Smooth muscle cell (in vitro differentiated cells): ENCODE results near the gene STYK1. TPM values are rescaled to one million over a fixed set of nuclear protein-coding genes. Genes with fewer than 3 reads are reported as not detected.
"Not testable (repeated sequence)": the region's sequence is repeated elsewhere in the genome, so short reads cannot be mapped to it uniquely, and the experiment has no call there.

Source experiments
- DNase-seq: peaks from one replicate; lab custom pipeline; 2025; ENCODE audit not compliant: unreplicated experiment; lab: John Stamatoyannopoulos, UW
- H2AFZ ChIP-seq: fragments of 200-600 bp; sonication (generic); 2 replicates; pipeline ENCODE4 v1.6.0; 2016; ENCODE audit warnings: antibody characterized with exemption, low read depth, mild to moderate bottlenecking
- H3F3A ChIP-seq: fragments of 200-600 bp; sonication (generic); 2 replicates; pipeline ENCODE4 v1.6.0; 2017; ENCODE audit warnings: antibody characterized with exemption, low read depth
- H3K27ac ChIP-seq: fragments of 200-600 bp; sonication (generic); 2 replicates; pipeline ENCODE4 v1.5.1; 2016; ENCODE audit warnings: low read depth, mild to moderate bottlenecking
- H3K27me3 ChIP-seq: fragments of 200-600 bp; sonication (generic); 2 replicates; pipeline ENCODE4 v1.6.1; 2016; ENCODE audit warnings: low read depth, mild to moderate bottlenecking
- H3K36me3 ChIP-seq: fragments of 200-600 bp; sonication (generic); 2 replicates; pipeline ENCODE4 v1.5.1; 2016; ENCODE audit warnings: low read depth
- H3K4me1 ChIP-seq: fragments of 200-600 bp; sonication (generic); 2 replicates; pipeline ENCODE4 v1.5.1; 2016; ENCODE audit warnings: low read depth
- H3K4me2 ChIP-seq: fragments of 200-600 bp; sonication (generic); 2 replicates; pipeline ENCODE4 v1.6.0; 2016; ENCODE audit warnings: mild to moderate bottlenecking
- H3K4me3 ChIP-seq: fragments of 200-600 bp; sonication (generic); 2 replicates; pipeline ENCODE4 v1.5.1; 2016; ENCODE audit warnings: mild to moderate bottlenecking
- H3K79me2 ChIP-seq: fragments of 200-600 bp; sonication (generic); 2 replicates; pipeline ENCODE4 v1.6.0; 2016; ENCODE audit warnings: low read depth, mild to moderate bottlenecking
- H3K9ac ChIP-seq: fragments of 200-600 bp; sonication (generic); 2 replicates; pipeline ENCODE4 v1.6.0; 2016; ENCODE audit warnings: low read depth
- H3K9me3 ChIP-seq: fragments of 200-600 bp; sonication (generic); replicated peaks from 2 replicates; pipeline ENCODE4 v1.5.1; 2016; ENCODE audit warnings: low read depth
- H4K20me1 ChIP-seq: fragments of 200-600 bp; sonication (generic); 2 replicates; pipeline ENCODE4 v1.6.0; 2016; ENCODE audit warnings: low read depth
- WGBS: methylation state at CpG from one replicate; pipeline ENCODE4 v1.1.7; 2016; ENCODE audit warnings: low lambda C conversion rate; 5-methylcytosine and 5-hydroxymethylcytosine counted together
- polyA plus RNA-seq: library from polyadenylated mRNA; unstranded; fragments of >200 nt; fragmentation: Nextera tagmentation; extraction: Ambion mirVana; gene quantifications from 2 replicates; pipeline ENCODE4 v1.2.1, GENCODE V29; 2016
- total RNA-seq: library from RNA; depleted of rRNA; stranded (reverse); fragments of >200 nt; gene quantifications from 2 replicates; pipeline ENCODE4 v1.2.3, GENCODE V29; 2014
- TF ChIP-seq, protein P1 (sequence below): fragments of 200-600 bp; sonication (generic); IDR thresholded peaks from 2 replicates; pipeline ENCODE4 v1.5.1; 2017; ENCODE audit warnings: borderline replicate concordance, mild to moderate bottlenecking, antibody characterized with exemption; ENCODE audit not compliant: insufficient read depth, poor library complexity, severe bottlenecking

The STYK1 gene
- total and polyA plus RNA-seq, 2 experiments from 2014 or later = 0.24 to 1.2 TPM

DNA sequence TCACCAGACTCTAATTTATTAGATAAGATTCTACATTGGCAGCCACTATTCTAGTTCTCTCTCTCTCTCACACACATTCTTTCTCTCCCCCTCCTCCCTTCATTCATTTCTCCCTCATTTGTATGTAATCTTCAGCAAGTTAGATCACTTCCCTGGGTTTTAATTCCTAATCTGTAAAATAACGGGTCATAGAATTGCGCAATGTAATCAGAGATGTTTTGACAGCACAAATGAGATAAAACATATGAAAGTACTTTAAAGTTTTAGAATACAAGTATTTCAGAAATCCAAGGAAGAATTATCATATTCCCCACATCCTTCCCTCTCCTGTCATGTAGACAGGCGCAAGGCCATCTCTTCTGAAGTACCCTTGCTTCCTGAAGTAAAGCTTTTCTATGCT, 21.7 kb downstream of the STYK1 start:
- no peaks in the 10 kb centered on the region for H3K9me3 ChIP-seq
- H3K27me3 ChIP-seq = no peaks in the 10 kb centered on the region
- H3K27ac ChIP-seq = no peak overlapping the region
- no peaks in the 10 kb centered on the region for H3K79me2 ChIP-seq
- no peak overlapping the region for H3K4me3 ChIP-seq
- no peak overlapping the region for H2AFZ ChIP-seq
- H3K36me3 ChIP-seq = no peaks in the 10 kb centered on the region
- no peak for DNase-seq
- TF ChIP-seq, protein P1, sequence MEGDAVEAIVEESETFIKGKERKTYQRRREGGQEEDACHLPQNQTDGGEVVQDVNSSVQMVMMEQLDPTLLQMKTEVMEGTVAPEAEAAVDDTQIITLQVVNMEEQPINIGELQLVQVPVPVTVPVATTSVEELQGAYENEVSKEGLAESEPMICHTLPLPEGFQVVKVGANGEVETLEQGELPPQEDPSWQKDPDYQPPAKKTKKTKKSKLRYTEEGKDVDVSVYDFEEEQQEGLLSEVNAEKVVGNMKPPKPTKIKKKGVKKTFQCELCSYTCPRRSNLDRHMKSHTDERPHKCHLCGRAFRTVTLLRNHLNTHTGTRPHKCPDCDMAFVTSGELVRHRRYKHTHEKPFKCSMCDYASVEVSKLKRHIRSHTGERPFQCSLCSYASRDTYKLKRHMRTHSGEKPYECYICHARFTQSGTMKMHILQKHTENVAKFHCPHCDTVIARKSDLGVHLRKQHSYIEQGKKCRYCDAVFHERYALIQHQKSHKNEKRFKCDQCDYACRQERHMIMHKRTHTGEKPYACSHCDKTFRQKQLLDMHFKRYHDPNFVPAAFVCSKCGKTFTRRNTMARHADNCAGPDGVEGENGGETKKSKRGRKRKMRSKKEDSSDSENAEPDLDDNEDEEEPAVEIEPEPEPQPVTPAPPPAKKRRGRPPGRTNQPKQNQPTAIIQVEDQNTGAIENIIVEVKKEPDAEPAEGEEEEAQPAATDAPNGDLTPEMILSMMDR = no peak
- no peaks in the 10 kb centered on the region for H4K20me1 ChIP-seq
- no peak overlapping the region for H3K4me2 ChIP-seq
- no peak overlapping the region for H3K9ac ChIP-seq
- no peaks in the 10 kb centered on the region for H3K4me1 ChIP-seq
- 79% methylated on average over 3 of the region's 3 CpGs for WGBS
- no peaks in the 10 kb centered on the region for H3F3A ChIP-seq

DNA sequence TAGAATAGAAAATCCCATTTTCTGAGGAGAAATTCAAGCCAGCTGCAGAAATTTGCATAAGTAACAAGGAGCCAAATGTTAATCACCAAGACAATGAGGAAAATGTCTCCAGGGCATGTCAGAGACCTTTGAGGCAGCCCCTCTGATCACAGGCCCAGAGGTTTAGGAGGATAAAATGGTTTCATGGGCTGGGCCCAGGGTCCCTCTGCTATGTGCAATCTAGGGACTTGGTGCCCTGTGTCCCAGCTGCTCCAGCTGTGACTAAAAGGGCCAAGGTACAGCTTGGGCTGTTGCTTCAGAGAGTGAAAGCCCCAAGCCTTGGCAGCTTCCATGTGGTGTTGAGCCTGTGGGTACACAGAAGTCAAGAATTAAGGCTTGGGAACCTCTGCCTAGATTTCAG, 27.3 kb downstream of the STYK1 start:
- not testable (repeated sequence) for H3K27me3 ChIP-seq, H4K20me1 ChIP-seq, H3K4me2 ChIP-seq, H3K36me3 ChIP-seq, H3K79me2 ChIP-seq, H3F3A ChIP-seq, H3K27ac ChIP-seq, H2AFZ ChIP-seq, H3K4me3 ChIP-seq, H3K9me3 ChIP-seq, H3K9ac ChIP-seq, H3K4me1 ChIP-seq, DNase-seq

DNA sequence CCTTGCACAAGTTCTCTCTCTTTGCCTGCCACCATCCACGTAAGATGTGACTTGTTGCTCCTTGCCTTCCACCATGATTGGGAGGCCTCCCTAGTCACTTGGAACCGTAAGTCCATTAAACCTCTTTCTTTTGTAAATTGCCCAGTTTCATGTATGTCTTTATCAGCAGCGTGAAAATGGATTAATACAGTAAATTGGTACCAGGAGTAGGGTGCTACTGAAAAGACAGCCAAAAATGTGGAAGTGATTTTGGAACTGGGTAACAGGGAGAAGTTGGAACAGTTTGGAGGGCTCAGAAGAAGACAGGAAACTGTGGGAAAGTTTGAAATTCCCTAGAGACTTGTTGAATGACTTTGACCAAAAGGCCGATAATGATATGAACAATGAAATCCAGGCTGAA, 27.9 kb downstream of the STYK1 start:
- Histone ChIP-seq H3F3A (no peaks in the 10 kb centered on the region), H3K79me2 (no peaks in the 10 kb centered on the region), H4K20me1 (no peaks in the 10 kb centered on the region), H3K27me3 (no peaks in the 10 kb centered on the region), H3K9me3 (no peaks in the 10 kb centered on the region), H3K4me1 (no peaks in the 10 kb centered on the region), H3K36me3 (no peaks in the 10 kb centered on the region), H3K4me2 (no peak overlapping the region), H2AFZ (no peak overlapping the region), H3K9ac (no peak overlapping the region), H3K27ac (no peak overlapping the region), H3K4me3 (no peak overlapping the region)
- TF ChIP-seq, protein P1 = no peak
- no peak for DNase-seq
- 69% methylated on average over 4 of the region's 4 CpGs for WGBS

DNA sequence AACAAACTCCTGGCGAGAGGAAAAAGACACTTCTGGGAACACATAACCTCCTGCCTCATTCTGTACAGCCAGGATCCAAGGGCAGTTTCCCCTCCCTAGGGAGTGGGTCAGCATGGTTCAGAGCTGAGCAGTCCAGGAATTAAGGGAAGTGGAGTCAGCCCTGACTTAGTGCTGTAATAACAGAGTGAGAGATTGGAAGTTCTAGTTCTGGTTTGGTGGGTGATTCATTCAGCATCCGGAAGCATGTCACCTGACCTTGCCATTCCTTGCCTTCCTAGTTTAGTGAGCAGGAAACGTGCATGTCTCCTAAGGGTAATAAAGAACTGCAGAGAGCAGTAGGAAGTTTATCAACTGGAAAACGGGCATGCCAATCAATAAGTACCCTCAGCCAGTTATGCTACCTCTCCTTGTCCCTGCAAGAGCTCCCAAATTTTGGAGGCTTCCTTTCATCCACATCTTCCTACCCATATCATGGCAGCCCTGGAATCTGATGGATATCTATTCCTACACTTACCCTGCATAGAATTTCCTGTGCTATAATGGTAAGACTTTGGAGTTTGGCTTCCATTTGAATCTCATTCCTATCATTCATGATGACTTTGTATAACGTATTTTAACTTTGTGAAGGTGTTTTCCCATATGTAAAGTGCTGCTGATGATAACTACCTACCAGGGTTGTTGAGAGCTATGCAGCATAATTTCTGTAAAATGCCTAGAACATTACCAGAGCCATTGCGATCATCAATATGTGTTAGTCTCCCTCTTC, 31.9 kb downstream of the STYK1 start:
- Histone ChIP-seq H3K4me1 (no peaks in the 10 kb centered on the region), H2AFZ (no peak overlapping the region), H3K36me3 (no peaks in the 10 kb centered on the region), H3F3A (no peaks in the 10 kb centered on the region), H4K20me1 (no peaks in the 10 kb centered on the region), H3K9ac (no peak overlapping the region), H3K9me3 (no peaks in the 10 kb centered on the region), H3K27me3 (no peaks in the 10 kb centered on the region), H3K4me2 (no peak overlapping the region), H3K27ac (peak overlapping the region; percentile 30), H3K4me3 (no peak overlapping the region), H3K79me2 (no peaks in the 10 kb centered on the region)
- no peak for DNase-seq
- 76% methylated on average over 6 of the region's 6 CpGs for WGBS
- TF ChIP-seq, protein P1 = no peak
